NB4 (cell line): Measurements from ENCODE around the gene METTL18.

Experiments
- DNase-seq: peaks from one replicate; pipeline ENCODE4 v3.0.0; 2010; ENCODE audit warnings: low read depth
- H3K4me3 ChIP-seq: one replicate; pipeline ENCODE4 v1.5.1; 2011; ENCODE audit warnings: mild to moderate bottlenecking, low read depth, low read length, moderate library complexity
- MYC ChIP-seq: IDR thresholded peaks from 2 replicates; pipeline ENCODE4 v1.6.1; 2011; ENCODE audit warnings: low read depth, low read length
- POLR2A ChIP-seq: IDR thresholded peaks from 2 replicates; pipeline ENCODE4 v1.6.1; 2011; ENCODE audit warnings: mild to moderate bottlenecking; ENCODE audit not compliant: insufficient read length; ENCODE audit errors: extremely low read depth
- TF ChIP-seq, protein P1 (sequence below): IDR thresholded peaks from 2 replicates; pipeline ENCODE4 v1.6.1; 2011; ENCODE audit warnings: low read depth, low read length
- TF ChIP-seq, protein P2 (sequence below): IDR thresholded peaks from one replicate; pipeline ENCODE4 v1.5.1; 2012; ENCODE audit warnings: low read depth, low read length

The METTL18 gene

DNA sequence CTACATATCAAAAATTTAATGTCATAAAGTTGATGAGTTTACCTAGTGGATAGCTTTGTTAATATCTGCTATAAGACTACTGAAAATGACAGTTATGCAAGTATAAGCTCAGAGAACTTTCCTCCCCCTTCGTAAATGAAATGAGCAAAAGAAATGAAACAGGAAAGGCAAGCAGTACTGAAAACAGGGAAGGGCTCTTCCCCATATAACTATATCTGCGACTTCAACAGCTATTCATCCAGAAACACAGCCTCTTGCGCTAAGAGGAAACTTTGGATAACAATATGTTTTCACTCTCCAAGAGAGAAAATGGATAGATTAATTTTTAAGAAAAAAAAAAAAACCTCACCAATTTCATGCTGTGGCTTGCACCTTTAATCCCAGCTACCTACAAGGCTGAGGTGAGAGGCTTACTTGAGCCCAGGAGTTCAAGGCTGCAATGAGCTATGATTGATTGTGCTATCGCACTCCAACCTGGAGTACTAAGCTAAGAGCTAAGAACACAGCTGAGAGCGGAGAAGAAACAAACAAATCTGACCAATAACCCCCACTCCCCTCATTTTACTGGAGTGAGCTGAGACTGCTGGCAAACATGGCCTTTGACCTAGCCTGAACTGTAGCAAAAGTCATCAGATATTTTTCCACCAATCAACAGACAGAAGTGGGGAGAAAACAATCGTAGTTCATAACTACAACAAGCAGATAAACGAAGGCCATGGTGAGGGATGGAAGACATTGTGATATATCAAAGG lies 29.0 kb downstream of the METTL18 start:
- TF ChIP-seq, protein P1, sequence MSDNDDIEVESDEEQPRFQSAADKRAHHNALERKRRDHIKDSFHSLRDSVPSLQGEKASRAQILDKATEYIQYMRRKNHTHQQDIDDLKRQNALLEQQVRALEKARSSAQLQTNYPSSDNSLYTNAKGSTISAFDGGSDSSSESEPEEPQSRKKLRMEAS, result no peak
- TF ChIP-seq, protein P2, sequence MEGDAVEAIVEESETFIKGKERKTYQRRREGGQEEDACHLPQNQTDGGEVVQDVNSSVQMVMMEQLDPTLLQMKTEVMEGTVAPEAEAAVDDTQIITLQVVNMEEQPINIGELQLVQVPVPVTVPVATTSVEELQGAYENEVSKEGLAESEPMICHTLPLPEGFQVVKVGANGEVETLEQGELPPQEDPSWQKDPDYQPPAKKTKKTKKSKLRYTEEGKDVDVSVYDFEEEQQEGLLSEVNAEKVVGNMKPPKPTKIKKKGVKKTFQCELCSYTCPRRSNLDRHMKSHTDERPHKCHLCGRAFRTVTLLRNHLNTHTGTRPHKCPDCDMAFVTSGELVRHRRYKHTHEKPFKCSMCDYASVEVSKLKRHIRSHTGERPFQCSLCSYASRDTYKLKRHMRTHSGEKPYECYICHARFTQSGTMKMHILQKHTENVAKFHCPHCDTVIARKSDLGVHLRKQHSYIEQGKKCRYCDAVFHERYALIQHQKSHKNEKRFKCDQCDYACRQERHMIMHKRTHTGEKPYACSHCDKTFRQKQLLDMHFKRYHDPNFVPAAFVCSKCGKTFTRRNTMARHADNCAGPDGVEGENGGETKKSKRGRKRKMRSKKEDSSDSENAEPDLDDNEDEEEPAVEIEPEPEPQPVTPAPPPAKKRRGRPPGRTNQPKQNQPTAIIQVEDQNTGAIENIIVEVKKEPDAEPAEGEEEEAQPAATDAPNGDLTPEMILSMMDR, result no peak
- TF ChIP-seq MYC (no peak), POLR2A (no peak)
- H3K4me3 ChIP-seq, result no peak overlapping the region

DNA sequence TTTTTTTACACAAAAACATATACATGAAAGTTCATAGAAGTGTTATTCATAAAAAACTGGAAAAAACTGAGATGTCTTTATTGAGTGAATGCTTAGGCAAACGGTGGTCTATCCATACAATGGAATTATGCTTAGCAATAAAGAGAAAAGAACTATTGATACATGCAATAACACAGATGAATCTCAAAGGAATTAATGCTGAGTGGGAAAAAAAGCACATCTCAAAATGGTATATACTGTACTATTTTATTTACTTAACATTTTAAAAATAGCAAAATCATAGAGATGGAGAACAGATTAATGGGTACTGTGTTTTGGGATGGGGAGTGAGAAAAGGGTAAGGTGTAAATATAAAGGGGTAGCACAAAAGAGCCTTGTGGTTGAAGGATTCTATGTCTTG lies 29.8 kb downstream of the METTL18 start:
- no peak overlapping the region for H3K4me3 ChIP-seq
- TF ChIP-seq POLR2A (no peak), MYC (no peak)
- TF ChIP-seq, protein P1, result no peak
- TF ChIP-seq, protein P2, result no peak
- no peak for DNase-seq

More for the DNA sequence above, 29.0 kb downstream of the METTL18 start:
- no peak for DNase-seq

DNA sequence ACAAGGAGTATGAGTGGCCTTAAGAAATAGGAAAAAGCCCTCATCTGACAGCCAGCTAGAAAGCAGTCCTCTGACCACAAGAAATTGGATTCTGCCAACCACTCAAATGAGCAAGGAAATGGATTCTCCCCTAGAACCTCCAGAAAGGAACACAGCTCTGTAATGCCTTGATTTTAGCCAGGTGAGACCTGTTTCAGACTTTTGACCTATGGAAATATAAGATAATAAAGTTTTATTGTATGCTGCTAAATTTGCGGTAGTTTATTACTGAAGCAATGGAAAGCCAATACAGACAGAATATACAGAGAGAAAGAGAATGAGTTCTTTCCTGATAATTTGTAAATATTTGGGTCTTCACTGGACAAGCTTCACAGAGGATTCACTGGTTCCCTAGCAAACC lies 32.0 kb downstream of the METTL18 start:
- DNase-seq, result no peak
- TF ChIP-seq, protein P2, result no peak
- TF ChIP-seq MYC, result no peak
- TF ChIP-seq, protein P1, result no peak
- no peak for TF ChIP-seq POLR2A
- no peak overlapping the region for H3K4me3 ChIP-seq

DNA sequence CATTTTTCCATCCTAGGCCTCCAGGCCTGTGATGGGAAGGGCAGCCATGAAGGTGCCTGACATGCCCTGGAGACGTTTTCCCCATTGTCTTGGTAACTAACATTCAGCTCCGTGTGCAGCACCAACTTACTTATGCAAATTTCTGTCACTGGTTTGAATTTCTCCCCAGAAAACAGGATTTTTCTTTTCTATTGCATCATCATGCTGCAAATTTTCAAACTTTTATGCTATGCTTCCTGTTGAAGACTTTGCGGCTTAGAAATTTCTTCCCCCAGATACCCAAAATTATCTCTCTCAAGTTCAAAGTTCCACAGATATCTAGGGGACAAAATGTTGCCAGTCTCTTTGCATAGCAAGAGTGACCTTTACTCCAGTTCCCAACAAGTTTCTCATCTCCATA lies 35.7 kb downstream of the METTL18 start:
- H3K4me3 ChIP-seq, result no peak overlapping the region
- TF ChIP-seq MYC (no peak), POLR2A (no peak)
- TF ChIP-seq, protein P2, result no peak
- TF ChIP-seq, protein P1, result no peak
- DNase-seq, result no peak

DNA sequence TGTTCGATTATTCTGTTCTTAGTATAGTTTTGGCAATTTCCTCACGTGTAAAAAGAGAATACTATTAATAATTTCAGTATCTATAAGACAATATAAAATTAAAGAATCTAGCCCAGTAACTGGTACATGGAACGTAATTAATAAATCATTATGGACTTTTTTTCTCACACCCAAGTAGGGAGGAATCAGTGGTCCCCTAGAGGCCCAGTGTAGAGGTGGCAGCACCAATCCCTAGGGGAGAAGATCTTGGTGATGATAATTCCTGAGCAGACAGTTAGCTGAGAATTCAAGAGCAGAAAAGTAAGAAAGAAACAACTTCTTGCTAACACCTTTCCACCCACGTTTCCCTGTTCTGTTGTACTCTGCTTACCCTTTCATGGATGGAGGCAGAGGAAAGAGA lies 41.2 kb downstream of the METTL18 start:
- no peak for DNase-seq
- no peak overlapping the region for H3K4me3 ChIP-seq
- TF ChIP-seq MYC, result no peak
- TF ChIP-seq POLR2A, result no peak
- TF ChIP-seq, protein P2, result no peak
- TF ChIP-seq, protein P1, result no peak
